Mesothelial cell of epicardium (in vitro differentiated cells): ENCODE results near the gene PBX4. TPM values are rescaled to one million over a fixed set of nuclear protein-coding genes. Genes with fewer than 3 reads are reported as not detected.

Source experiments
- DNase-seq, 2 experiments: peaks; one replicate each; pipeline ENCODE4 v3.0.0; 2021; ENCODE audit warnings: low spot score in 2 of 2; ENCODE audit not compliant: unreplicated experiment in 2 of 2
- H3K27ac Mint-ChIP-seq: 2 replicates; pipeline ENCODE4 v1.8.0; 2021; ENCODE audit warnings: mixed read lengths
- H3K27me3 Mint-ChIP-seq: 2 replicates; pipeline ENCODE4 v1.8.0; 2021; ENCODE audit warnings: low read depth, mixed read lengths
- H3K36me3 Mint-ChIP-seq: 2 replicates; pipeline ENCODE4 v1.8.0; 2021; ENCODE audit warnings: mixed read lengths
- H3K4me1 Mint-ChIP-seq: 2 replicates; pipeline ENCODE4 v1.8.0; 2021; ENCODE audit warnings: mixed read lengths
- H3K4me3 Mint-ChIP-seq: 2 replicates; pipeline ENCODE4 v1.8.0; 2021; ENCODE audit warnings: mild to moderate bottlenecking, moderate library complexity, mixed read lengths
- H3K9me3 Mint-ChIP-seq: 2 replicates; pipeline ENCODE4 v1.8.0; 2021; ENCODE audit warnings: mixed read lengths
- total RNA-seq: library from RNA; stranded (reverse); gene quantifications from 3 replicates; pipeline ENCODE4 v1.2.1, GENCODE V29; 2021
- TF ChIP-seq, protein P1 (sequence below): fragments of 200-600 bp; sonication (generic); IDR thresholded peaks from one replicate; pipeline ENCODE4 v1.5.0; 2021; ENCODE audit warnings: antibody characterized with exemption; ENCODE audit not compliant: unreplicated experiment

The PBX4 gene
- total RNA-seq, 1 donor from 2014 or later: 12.8 TPM

- Mint-ChIP-seq H3K27ac (no peak overlapping the region), H3K36me3 (no peaks in the 10 kb centered on the region), H3K4me1 (peaks cover 14% of the 10 kb centered on the region), H3K4me3 (no peak overlapping the region), H3K9me3 (no peaks in the 10 kb centered on the region), H3K27me3 (peaks cover 6% of the 10 kb centered on the region)
- TF ChIP-seq, protein P1, sequence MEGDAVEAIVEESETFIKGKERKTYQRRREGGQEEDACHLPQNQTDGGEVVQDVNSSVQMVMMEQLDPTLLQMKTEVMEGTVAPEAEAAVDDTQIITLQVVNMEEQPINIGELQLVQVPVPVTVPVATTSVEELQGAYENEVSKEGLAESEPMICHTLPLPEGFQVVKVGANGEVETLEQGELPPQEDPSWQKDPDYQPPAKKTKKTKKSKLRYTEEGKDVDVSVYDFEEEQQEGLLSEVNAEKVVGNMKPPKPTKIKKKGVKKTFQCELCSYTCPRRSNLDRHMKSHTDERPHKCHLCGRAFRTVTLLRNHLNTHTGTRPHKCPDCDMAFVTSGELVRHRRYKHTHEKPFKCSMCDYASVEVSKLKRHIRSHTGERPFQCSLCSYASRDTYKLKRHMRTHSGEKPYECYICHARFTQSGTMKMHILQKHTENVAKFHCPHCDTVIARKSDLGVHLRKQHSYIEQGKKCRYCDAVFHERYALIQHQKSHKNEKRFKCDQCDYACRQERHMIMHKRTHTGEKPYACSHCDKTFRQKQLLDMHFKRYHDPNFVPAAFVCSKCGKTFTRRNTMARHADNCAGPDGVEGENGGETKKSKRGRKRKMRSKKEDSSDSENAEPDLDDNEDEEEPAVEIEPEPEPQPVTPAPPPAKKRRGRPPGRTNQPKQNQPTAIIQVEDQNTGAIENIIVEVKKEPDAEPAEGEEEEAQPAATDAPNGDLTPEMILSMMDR: no peak
- DNase-seq: peak in 1 of 2 experiments; percentile 58
These were observed 77.6 kb downstream of the PBX4 start for GRCh38 chr19:19540715-19541515.

GRCh38 chr19:19540064-19540714 lies 78.3 kb downstream of the PBX4 start:
- TF ChIP-seq, protein P1: no peak
- H3K36me3 Mint-ChIP-seq: no peaks in the 10 kb centered on the region
- H3K27ac Mint-ChIP-seq: no peak overlapping the region
- H3K9me3 Mint-ChIP-seq: no peaks in the 10 kb centered on the region
- no peak for DNase-seq
- H3K4me3 Mint-ChIP-seq: no peak overlapping the region
- H3K4me1 Mint-ChIP-seq: peaks cover 14% of the 10 kb centered on the region
- peaks cover 6% of the 10 kb centered on the region for H3K27me3 Mint-ChIP-seq

- peaks cover 14% of the 10 kb centered on the region for H3K4me1 Mint-ChIP-seq
- H3K9me3 Mint-ChIP-seq: no peaks in the 10 kb centered on the region
- peaks cover 6% of the 10 kb centered on the region for H3K27me3 Mint-ChIP-seq
- DNase-seq: no peak
- no peak overlapping the region for H3K27ac Mint-ChIP-seq
- H3K4me3 Mint-ChIP-seq: no peak overlapping the region
- TF ChIP-seq, protein P1: no peak
- H3K36me3 Mint-ChIP-seq: no peaks in the 10 kb centered on the region
These were observed 78.8 kb downstream of the PBX4 start for GRCh38 chr19:19539698-19540063.

DNA sequence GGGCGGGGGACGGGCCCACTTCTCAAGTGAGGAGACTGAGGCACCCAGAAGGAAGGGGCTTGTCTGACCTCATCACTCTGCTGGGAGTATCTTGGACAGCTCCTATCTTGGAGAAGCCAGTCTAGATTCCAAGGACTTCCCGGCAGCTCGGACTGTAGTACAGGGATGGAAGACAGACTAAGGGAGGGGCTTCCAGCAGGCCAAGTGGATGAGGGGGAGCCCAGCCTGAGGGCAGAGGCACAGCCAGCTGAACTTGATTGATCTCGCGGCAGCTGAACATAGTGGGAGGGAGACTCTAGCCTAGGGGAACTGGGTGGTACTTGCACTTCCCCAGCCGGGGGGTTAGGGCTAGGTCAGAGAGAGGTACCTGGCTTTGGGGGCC lies 79.7 kb downstream of the PBX4 start:
- Mint-ChIP-seq H3K27me3 (peaks cover 6% of the 10 kb centered on the region), H3K4me1 (peaks cover 20% of the 10 kb centered on the region), H3K27ac (no peak overlapping the region), H3K9me3 (no peaks in the 10 kb centered on the region), H3K4me3 (peak overlapping the region; percentile 70), H3K36me3 (no peaks in the 10 kb centered on the region)
- TF ChIP-seq, protein P1: no peak
- DNase-seq: no peak

GRCh38 chr19:19538061-19538784 lies 80.3 kb downstream of the PBX4 start, which contains the start of gene CILP2:
Gene CILP2, plus strand, starts transcription at chr19:19538265. Its CDS starts 85 bp downstream, at chr19:19538350.
- Mint-ChIP-seq H3K4me3 (peak within 1 kb of the TSS; percentile 70), H3K27me3 (peaks cover 6% of the 10 kb centered on the region), H3K9me3 (no peaks in the 10 kb centered on the region), H3K27ac (no peak within 1 kb of the TSS), H3K36me3 (no peaks in the 10 kb centered on the region), H3K4me1 (peaks cover 23% of the 10 kb centered on the region)
- TF ChIP-seq, protein P1: no peak
- DNase-seq: peak; percentile 67 to 77
